ENCODE data around the gene GRN. TPM values are rescaled to one million over a fixed set of nuclear protein-coding genes. Genes with fewer than 3 reads are reported as not detected.

Gene GRN
- total and polyA plus RNA-seq, 2 of the 8 experiments (the other 6 are each of a cell fraction or from before 2014, with no cell fraction given), result 108 to 387 TPM

DNA sequence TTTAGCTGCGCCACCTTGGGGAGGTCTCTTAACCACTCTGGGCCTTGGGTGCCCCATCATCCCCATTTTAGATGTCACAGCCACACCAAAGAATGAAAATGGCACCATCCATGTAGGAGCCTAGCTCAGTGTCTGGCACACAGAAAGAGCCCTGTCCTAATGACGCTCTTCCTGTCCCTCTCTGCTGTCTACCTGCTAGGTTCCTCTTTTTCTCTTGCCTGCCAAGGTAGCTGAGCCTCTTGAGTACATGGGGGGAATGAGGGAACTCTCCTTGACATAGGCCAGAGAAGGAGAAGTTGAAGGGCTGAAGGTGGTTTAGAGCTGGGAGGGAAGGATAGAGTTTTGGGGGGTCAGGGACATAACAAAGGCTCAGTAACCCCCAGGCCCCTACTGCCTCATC is 34.9 kb upstream of the GRN start:
- CTCF ChIA-PET (ENCODE audit: partially characterized antibody), result interaction anchor here (0.6 to 3.7 kb wide), 20 partner anchors 9 to 452 kb away, joined by 3 to 24 read pairs (median 3); no protein-coding TSS in a partner anchor
- no peak for FAIRE-seq
- Histone ChIP-seq H3K79me2 (ENCODE audit: control insufficient read depth in 1 of 2, insufficient read depth in 2 of 2, low read length in 2 of 2) (no peaks in the 10 kb centered on the region), H4K91ac (replicated peaks; ENCODE audit: insufficient read length, low read length) (no peak overlapping the region), H4K8ac (ENCODE audit: extremely low read depth, insufficient read depth, low read length) (no peak overlapping the region), H4K5ac (ENCODE audit: insufficient read length, low read depth, low read length) (no peak overlapping the region), H3K23me2 (ENCODE audit: low read depth, low read length) (peaks cover 11% of the 10 kb centered on the region), H2AK5ac (ENCODE audit: low read depth, low read length) (peak overlapping the region; percentile 28; the same call in 1 of the 2 replicates), H2BK15ac (ENCODE audit: low read length) (no peak overlapping the region), H2AFZ (ENCODE audit: low read length) (no peak overlapping the region), H3K23ac (ENCODE audit: insufficient read length) (no peak overlapping the region), H2BK12ac (ENCODE audit: low read depth, low read length) (0 out of 2 replicates have a peak overlapping the region, but pooled peaks have one; percentile 60), H3K56ac (replicated peaks; ENCODE audit: insufficient read length, low read depth, low read length) (no peak overlapping the region), H3K9me3 (ENCODE audit: insufficient read depth in 2 of 2, low read depth in 1 of 2, low read length in 1 of 2) (no peaks in the 10 kb centered on the region), H3K27ac (ENCODE audit: low read depth, low read length) (no peak overlapping the region), H3K14ac (ENCODE audit: insufficient read length) (no peak overlapping the region), H3K27me3 (replicated peaks in 1 of 4; ENCODE audit: control insufficient read depth in 3 of 4, extremely low read depth in 1 of 4, insufficient read depth in 3 of 4, low read length in 3 of 4) (peaks cover 0 to 13% (median 12%) of the 10 kb centered on the region in 4 experiments; a peak in 6 of 7 replicates), H3K18ac (ENCODE audit: extremely low read depth, low read length) (no peak overlapping the region), H3K9ac (replicated peaks in 1 of 4; ENCODE audit: extremely low read depth in 1 of 4, low read depth in 3 of 4, low read length in 3 of 4) (no peak overlapping the region), H3K79me1 (ENCODE audit: low read depth, low read length) (no peaks in the 10 kb centered on the region), H3K4me2 (ENCODE audit: insufficient read depth in 1 of 2, low read depth in 2 of 2, low read length in 2 of 2) (peak overlapping the region in 1 of 2 experiments; percentile 37; a peak in 1 of 4 replicates), H3K4me1 (replicated peaks in 1 of 4; ENCODE audit: control insufficient read depth in 3 of 4, insufficient read depth in 4 of 4, low read length in 3 of 4) (peaks cover 7 to 42% (median 30%) of the 10 kb centered on the region in 4 experiments), H3K36me3 (ENCODE audit: control insufficient read depth in 2 of 4, insufficient read depth in 4 of 4, low read length in 3 of 4) (no peaks in the 10 kb centered on the region), H4K20me1 (replicated peaks in 1 of 2; ENCODE audit: control insufficient read depth in 1 of 2, insufficient read depth in 2 of 2, low read length in 2 of 2) (peaks cover 0 to 6% of the 10 kb centered on the region in 2 experiments), H3K4ac (replicated peaks; ENCODE audit: insufficient read length, low read depth, low read length) (no peak overlapping the region), H2BK120ac (replicated peaks; ENCODE audit: low read depth, low read length) (no peak overlapping the region), H2BK20ac (ENCODE audit: low read length) (no peak overlapping the region), H3K4me3 (ENCODE audit: extremely low read depth in 1 of 4, insufficient read depth in 2 of 4, low read depth in 3 of 4, low read length in 4 of 4) (no peak overlapping the region), H2BK5ac (ENCODE audit: low read depth, low read length) (peak overlapping the region; percentile 52; the same call in 1 of the 2 replicates)
- POLR2A ChIA-PET (ENCODE audit: partially characterized antibody), result interaction anchor here (0.7 to 4.0 kb wide), 8 partner anchors 11 to 149 kb away, joined by 3 to 61 read pairs (median 3); partner anchors contain the start of genes SLC25A39 and UBTF
- DNase-seq (ENCODE audit: low read depth in 1 of 2, low spot score in 2 of 2), result no peak
- WGBS, 2 experiments (ENCODE audit: extremely low coverage in 1 of 2, insufficient coverage in 1 of 2, insufficient read length in 1 of 2, insufficient replicate concordance in 2 of 2, low coverage in 1 of 2, low lambda C conversion rate in 2 of 2, missing lambda C conversion rate in 1 of 2), result 83% methylated on average over 2 of the region's 2 CpGs; no CpG with 5 or more reads in 1 of the 2 experiments
- TF ChIP-seq FOSL1 (IDR thresholded peaks at IDR 0.05; ENCODE audit: insufficient read depth, low read depth, low read length) (no peak), SAP30 (IDR thresholded peaks at IDR 0.05; ENCODE audit: insufficient read depth, insufficient replicate concordance, low read length) (no peak), SIX5 (IDR thresholded peaks at IDR 0.05; ENCODE audit: low read depth, low read length) (no peak), SRF (IDR thresholded peaks at IDR 0.05; ENCODE audit: low read depth, low read length) (no peak), PHF8 (conservative IDR thresholded peaks at IDR 0.05; ENCODE audit: low read depth, low read length) (no peak), JUN (IDR thresholded peaks at IDR 0.05; ENCODE audit: low read depth, low read length) (no peak)
- TF ChIP-seq, protein P1, sequence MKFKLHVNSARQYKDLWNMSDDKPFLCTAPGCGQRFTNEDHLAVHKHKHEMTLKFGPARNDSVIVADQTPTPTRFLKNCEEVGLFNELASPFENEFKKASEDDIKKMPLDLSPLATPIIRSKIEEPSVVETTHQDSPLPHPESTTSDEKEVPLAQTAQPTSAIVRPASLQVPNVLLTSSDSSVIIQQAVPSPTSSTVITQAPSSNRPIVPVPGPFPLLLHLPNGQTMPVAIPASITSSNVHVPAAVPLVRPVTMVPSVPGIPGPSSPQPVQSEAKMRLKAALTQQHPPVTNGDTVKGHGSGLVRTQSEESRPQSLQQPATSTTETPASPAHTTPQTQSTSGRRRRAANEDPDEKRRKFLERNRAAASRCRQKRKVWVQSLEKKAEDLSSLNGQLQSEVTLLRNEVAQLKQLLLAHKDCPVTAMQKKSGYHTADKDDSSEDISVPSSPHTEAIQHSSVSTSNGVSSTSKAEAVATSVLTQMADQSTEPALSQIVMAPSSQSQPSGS (IDR thresholded peaks at IDR 0.05; ENCODE audit: low read length), result no peak
- TF ChIP-seq, protein P2, sequence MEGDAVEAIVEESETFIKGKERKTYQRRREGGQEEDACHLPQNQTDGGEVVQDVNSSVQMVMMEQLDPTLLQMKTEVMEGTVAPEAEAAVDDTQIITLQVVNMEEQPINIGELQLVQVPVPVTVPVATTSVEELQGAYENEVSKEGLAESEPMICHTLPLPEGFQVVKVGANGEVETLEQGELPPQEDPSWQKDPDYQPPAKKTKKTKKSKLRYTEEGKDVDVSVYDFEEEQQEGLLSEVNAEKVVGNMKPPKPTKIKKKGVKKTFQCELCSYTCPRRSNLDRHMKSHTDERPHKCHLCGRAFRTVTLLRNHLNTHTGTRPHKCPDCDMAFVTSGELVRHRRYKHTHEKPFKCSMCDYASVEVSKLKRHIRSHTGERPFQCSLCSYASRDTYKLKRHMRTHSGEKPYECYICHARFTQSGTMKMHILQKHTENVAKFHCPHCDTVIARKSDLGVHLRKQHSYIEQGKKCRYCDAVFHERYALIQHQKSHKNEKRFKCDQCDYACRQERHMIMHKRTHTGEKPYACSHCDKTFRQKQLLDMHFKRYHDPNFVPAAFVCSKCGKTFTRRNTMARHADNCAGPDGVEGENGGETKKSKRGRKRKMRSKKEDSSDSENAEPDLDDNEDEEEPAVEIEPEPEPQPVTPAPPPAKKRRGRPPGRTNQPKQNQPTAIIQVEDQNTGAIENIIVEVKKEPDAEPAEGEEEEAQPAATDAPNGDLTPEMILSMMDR (IDR thresholded peaks at IDR 0.05; ENCODE audit: control extremely low read depth in 1 of 3, insufficient read depth in 1 of 3, low read depth in 1 of 3, low read length in 3 of 3), result no peak
